ENCODE results near the gene PGAP3.

PGAP3 gene

DNA sequence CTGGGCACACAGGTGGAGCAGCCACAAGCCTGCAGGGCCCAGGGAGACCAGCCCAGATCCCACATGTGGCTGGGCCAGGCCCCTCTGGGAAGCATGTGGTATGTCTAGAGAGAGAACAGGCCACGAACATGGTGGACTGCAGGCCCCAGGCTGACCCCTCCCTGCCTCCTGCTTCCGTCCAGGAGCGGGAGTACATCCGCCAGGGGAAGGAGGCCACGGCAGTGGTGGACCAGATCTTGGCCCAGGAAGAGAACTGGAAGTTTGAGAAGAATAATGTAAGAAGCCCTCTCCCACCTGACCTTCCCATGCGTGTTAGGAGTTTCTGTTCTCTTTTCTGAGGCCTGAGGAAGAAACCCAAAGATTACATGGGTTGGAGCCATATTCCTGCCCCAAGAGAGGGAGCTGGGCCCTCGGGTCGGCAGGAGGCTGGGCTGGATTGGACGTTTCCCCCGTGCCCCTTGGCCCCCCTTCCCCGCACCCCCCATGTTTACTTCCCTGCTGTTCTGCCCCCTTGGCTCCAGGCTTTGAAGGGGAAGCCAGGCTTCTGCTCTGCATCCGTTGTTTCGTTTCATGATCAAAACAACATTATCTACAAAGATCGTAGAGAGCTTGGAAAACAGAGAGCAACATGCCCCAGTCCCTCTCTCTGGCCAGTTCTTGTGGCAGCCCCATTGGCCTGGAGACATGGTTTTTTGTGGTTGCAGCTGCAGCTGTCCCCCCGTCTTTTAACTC lies 28.4 kb downstream of the PGAP3 start:
- DNase-seq: no peak

DNA sequence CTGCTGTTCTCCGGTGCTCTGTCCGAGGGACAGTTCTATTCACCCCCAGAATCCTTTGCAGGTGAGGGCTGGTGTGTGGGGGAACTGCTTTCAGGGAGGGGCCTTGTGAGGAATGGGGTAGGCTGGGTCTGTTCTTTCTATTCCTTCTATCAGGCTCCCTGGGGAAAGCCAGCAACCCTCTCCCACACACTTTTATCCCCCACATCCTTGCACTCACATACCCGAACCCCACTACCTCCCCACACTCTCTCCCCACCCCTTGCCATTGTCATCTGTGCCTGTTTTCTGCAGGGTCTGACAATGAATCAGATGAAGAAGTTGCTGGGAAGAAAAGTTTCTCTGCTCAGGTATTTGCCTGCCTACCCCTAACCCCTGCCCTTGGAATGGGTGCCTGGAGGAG lies 29.1 kb downstream of the PGAP3 start:
- DNase-seq: no peak

DNA sequence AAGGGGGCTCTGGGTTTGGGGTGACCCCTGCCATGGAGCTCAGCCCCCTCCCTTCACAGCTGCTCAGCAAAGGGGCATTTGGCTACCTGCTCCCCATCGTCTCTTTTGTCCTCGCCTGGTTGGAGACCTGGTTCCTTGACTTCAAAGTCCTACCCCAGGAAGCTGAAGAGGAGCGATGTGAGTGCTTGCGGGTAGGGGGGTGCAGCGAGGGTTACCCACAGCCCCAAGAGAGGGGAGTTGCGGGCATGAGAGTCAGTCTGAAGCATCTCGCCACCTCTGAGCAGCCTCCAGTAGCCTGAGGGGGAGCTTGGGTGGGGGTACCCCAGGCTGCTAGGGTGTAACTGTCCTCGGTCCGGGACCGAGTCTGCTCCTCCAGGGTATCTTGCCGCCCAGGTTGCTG lies 29.5 kb downstream of the PGAP3 start:
- DNase-seq: no peak

DNA sequence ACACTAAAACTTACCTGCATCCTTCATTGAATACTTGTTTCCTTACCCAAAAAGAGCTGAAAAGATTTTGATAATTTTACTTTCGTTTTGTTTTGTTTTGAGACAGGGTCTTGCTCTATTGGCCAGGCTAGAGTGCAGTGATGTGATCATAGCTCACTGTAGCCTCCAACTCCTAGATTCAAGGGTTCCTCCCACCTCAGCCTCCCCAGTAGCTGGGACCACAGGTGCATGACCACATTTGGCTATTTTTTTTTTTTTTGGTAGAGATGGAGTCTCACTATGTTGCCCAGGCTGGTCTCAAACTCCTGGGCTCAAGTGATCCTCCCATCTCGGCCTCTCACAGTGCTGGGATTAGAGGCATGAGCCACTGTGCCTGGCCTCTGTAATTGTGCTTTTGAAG lies 32.8 kb downstream of the PGAP3 start:
- no peak for DNase-seq

DNA sequence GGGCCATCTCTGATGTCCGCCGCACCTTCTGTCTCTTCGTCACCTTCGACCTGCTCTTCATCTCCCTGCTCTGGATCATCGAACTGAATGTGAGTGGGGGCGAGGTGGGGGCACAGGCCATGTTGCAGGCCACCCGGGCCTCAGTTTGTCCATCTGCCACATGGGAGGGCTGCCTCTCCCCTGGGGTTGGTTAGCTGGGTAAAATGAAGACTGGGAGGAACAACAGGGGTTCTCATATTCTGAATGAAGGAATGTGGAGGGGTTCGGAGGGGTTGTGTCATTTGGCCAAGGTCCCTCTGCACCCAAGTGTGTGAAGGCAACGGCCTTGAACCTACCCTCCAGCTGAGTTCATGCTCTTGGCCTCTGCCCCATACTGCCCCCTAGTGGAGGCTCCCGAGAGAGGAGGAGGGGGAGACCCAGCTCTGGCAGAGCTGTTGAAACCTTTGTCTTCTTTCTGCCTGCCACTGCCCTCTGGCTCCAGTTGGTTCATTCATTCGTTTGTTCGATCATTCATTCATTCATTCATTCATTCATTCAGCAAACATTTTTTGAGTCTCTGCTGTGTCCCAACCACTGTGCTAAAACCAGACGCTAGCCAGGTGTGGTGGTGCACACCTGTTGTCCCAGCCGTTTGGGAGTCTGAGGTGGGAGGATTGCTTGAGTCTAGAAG lies 34.1 kb downstream of the PGAP3 start:
- peak; percentile 78 to 82 for DNase-seq

DNA sequence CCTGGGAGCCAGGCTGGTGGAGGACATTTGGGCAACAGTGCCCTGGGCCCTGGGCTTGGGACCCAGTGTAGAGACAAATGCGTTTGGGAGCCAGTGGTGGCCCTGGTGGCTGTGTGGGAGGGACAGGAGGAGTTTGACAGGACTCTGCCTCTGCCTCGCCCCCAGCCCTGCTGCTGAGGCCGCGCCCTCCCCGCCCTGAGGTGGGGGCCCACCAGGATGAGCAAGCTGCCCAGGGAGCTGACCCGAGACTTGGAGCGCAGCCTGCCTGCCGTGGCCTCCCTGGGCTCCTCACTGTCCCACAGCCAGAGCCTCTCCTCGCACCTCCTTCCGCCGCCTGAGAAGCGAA lies 34.6 kb downstream of the PGAP3 start:
- no peak for DNase-seq

DNA sequence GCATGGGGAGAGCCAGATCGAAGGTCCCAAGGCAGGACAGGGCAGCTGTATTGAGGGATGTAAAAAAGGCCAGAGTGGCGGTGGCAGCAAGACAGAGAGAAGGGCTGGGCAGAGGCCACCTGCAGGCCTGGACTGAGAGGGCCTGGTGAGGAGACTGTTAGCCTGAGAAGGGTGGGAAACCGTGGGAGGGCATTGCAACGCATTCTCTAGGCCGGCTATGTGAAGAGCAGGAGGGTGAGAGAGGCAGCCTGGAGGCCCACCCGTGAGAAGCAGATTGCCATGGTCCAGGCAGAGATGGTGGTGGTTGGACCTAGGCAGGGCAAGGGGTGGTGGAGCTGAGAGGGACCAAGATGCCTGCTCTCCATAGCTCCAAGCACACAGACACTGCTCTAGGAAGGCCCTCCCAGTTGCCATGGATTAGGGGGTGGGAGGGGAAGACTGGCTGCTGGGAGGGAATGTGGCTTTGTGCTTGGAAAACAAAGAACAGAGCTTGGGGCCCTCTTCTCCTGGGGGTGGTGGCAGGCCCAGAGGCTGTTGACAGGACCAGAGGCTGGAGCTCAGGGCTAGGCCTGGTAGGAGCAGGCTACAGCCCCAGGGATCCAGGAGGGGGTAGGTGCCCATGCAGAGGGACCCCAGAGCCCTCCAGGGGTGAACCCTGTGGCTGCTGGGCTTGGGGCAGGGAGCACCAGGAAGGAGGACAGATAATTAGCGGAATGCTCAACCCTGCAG lies 35.1 kb downstream of the PGAP3 start:
- no peak for DNase-seq

DNA sequence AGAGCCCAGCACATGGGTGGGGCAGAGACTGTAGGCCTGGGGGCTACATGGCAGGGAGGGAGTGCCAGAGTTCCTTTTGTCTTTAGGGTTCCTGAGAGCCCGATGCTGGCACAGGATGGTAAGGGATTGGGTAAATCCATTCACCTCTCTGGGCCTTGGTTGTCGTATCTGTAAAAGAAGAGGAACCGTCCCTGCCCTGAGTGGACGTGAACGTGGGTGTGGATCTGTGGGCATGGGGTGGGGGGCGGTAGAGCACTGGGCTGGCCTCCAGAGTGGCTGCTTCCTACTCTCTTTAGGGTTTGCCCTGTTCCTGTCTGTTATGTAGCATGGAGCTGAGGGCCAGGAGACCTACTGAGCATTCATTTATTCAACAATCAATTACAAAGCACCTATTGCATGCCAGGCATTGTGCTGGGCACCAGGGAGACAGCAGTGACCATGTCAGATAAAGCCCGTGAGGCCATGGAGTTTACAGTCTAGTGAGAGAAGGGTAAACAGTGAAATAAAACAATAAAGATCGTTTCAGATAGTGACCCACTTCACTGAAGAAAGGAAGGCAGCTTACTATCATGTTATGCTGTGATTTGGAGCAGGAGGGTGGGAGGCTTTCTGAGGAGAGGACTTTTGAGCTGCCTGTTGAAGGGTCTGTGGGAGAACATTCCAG lies 35.8 kb downstream of the PGAP3 start:
- DNase-seq: no peak

DNA sequence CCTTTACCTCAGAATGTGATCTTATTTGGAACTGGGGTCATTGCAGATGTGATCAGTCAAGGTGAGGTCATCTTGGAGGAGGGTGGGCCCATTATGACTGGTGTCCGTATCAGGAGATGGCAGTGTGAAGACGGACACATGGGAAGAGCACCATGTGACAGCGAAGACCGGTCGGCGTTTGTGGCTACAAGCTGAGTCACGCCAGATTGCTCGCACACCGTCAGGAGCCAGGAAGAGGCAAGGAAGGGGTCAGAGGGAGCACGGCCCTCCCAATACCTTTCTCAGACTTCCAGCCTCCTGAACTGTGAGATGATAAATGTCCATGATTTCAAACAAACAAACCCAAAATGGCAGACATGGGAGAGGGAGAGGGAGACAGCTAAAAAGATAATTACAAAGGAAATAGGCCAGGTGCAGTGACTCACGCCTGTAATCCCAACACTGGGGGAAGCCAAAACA lies 37.7 kb downstream of the PGAP3 start:
- no peak for DNase-seq

DNA sequence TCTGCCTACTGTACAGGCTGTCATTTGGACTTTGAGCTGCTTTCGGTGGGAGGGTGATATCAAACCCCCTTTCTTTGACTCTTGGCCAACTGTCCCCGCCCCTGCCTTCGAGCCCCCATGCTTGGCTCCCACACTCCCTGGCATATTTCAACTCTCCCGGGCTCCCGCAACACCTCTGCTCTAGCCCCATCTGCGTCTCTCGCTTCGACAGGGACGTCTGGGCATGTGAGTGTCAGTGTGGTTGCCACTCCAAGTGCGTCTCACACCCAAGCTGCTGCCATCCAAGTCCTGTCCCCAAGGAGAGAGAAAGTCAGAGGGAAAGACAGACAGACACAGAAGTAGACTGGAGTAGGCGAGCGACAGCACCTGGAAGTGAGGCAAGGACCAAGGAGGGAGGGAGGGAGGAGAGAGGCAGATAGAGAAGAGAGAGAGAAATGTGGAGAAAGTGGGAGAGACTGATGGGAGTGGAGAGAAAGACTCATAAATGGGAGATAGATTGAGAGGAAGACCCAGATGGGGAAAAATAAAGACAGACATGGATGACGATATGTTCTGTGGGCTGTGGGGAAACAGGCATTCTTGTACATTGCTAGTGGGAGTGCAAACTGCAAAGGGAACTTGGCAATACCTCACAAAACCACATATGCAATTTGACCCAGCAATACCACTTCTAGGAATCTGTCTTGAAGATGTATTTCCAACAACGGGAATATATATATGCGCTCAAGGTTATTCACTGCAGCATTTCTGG lies 39.1 kb downstream of the PGAP3 start:
- DNase-seq: no peak

DNA sequence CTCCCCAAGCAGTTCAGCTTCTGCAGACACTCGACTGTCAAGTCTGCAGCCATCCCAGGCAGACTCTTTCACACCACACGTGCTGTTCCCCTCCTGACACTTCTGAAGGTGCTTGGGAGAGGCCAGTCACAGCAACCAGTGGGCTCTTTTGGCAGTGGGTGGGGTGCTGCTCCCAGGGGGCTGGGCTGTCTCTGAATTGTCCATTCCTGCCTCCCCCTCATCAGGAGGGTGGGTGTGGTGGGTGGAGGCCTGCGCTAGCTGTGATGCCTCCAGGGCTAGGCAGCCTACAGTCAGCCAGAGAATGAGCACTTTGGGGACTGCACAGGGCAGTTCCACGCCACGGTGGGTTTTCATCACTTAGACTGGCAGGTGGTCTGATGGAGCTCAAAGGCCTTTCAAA lies 40.6 kb downstream of the PGAP3 start:
- DNase-seq: no peak

DNA sequence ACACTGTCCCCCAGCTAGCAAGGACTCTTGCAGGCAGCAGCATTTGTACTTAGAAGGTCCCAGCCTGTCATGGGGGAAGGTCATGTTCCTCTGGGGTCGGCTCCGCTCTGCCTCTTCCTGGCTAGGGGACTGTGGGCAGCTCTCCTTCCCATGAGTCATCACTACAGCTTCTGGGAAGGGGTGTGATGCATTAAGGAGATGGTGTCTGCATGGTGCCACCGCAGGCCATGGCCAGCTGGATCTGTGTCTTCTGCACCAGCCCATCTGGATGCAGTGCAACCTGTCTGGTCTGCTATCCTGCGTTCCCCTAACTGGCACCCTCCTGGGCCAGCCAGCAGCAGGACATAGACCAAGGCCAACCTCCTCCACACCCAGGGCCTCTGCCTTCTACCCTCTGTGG lies 44.6 kb downstream of the PGAP3 start:
- DNase-seq: no peak

DNA sequence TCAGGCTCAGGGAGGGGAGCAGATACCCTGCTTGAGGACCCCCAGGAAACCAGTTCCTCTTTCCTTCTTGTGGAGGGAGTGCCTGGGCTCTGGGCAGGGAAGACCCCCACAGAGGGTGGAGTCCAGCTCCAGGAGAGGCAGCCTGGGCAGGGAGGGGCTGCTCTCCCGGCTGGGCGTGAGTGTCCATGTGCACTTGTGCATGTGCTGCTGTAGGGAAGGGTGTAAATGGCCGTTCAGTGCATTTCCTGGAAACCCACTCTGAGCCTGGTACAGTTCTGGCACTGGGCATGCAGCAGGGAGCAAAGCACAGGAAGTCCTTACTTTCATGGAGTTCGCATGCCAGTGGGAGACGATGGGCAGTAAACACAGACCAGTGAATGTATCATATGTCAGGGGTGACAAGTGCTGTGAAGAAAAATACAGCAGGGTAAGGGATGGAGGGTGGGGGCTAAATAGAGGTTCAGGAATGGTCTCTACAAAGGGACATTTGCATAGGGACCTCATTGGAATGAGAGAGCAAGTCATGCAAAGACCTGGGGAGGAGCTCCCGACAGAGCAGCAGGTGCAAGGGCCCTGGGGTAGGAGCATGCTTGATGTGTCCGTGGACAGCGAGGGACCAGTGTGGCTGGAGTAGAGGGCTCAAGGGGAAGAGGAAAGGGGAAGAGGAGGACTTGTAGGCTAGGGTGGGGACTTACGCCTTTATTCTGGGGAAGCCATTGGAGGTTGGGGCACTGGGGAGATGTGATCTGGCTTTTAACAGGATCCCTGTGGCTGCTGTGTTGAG lies 45.4 kb downstream of the PGAP3 start:
- no peak for DNase-seq

DNA sequence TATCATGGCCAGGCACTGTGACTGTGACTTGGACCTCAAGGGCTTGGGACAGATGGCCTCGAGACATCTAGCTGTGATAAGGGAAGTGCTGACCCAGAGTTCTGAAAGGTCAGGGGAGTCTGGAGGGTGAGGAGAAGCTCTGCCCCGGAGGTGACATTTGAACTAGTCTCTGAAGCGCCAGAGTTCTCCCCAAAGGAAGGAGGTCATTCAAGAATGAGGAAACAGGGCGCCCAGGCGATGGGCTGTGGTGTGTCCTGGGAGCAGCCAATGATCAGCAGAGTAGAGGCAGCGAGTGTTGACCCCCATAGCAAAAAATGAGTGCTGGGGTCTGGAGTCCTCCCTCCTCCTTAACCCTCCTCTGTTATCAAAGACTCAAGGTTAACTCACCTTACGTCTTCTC lies 46.0 kb downstream of the PGAP3 start:
- DNase-seq: no peak

DNA sequence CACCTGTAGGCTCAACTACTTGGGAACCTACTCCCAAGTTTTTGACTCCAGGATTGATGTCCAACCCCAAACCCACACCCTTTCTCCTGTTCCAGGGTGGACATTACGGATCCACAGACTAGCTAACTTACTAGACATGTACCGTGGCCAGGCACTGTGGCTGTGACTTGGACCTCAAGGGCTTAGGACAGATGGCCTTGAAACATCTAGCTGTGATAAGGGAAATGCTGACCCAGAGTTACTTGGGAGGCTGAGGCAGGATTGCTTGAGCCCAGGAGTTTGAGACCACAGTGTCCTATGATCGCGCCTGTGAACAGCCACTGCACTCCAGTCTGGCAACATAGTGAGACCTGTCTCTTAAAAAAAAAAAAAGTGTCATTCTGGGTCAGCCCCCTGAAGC lies 46.8 kb downstream of the PGAP3 start:
- DNase-seq: no peak

DNA sequence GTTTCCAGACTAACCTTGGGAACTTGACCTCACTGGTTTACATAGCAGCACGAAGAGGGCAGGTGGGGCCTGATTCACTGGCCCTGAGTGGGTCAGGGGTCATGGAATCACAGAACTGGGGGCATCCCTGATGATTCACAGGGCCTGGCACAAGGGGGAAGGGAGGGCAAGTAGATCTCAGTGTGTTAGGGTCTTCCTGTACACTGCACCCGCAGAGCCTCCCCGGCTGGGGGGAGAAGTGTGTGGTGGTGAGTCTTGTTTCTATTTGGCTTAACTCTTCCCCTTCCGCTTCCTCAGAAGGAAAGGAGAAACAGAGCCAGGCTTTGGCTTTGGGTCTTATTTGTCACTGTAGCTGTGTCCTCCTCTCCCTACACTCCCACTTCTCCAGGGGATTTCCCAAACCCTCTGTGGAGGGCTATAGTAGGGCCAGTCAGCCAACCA lies 47.2 kb downstream of the PGAP3 start:
- no peak for DNase-seq

DNA sequence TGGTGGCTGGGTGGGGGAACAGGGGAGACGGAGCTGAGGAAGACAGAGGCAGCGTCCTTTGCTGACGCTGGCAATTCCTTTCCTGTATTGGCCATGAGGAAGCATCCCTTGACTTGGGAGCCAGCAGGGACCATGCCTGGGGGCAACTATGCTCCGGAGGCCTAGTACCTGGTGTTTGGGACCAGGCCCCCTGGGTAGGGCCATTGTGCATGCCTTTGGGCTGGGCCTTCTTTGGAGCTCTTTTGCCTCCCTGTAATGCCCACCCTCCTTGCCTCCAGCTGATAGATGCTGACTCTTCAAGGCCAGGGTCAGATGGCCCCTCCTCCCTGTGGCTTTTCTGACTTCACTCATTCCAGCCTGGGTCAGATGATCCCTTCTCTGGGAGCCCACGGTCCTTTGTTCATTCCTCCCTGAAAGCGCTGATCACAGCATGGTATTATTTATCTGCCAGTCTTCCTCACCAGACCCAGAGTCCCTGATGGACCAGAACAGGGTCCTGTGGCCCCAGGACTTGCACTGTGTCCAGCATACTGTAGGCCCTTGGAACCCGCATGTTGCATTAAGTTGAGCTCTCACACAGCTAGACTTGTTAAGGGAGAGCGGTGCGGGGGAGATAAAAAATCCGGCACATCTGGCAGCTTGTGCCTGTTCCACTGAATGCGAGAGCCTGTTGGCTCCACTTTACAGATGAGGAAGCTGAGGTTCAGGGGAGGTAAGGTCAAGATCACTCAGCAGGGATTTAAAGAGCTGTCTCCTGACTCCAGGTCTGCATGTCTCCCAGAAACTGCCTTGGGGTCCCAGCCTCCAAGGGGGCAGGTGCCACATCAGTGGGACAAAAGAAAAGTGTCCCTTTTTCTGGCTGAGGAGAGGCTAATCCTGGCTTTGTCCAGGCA lies 48.0 kb downstream of the PGAP3 start:
- no peak for DNase-seq

DNA sequence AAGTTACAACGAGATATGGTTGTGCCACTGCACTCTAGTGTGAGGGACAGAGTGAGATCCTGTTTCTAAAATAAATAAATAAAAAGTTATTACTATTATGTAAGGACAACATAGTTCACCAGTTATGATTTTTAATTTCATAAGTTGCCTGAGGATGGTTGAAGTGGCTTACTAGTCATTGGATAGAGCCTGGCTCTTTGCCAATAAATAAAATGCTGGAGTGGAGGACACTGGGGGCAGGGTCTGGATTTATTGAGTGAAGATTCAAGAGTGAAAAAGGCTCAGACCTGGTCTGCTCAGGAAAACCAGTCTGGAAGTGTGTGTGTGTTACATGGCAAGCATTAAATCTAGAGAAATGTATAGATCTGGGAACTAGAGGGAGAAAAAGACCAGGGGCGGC lies 48.8 kb downstream of the PGAP3 start:
- DNase-seq: no peak

DNA sequence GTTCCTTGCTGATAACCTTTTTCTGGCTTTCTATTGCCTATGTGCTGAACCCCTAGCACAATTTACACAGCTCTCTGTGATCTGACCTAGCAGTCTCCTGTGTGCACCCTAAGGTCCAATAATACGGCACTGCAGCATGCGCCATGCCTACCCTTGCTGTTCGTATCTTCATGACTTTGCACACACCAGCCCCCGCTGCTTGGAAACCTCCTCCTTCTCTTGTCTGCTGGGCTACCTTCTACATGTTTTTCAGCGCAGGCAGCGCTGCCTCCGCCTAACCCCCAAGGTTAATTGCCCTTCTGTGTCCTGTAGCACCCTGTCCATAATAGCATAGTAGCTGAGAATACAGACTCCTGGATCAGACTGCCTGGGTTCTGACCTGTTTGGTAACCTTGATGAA lies 49.5 kb downstream of the PGAP3 start:
- no peak for DNase-seq

DNA sequence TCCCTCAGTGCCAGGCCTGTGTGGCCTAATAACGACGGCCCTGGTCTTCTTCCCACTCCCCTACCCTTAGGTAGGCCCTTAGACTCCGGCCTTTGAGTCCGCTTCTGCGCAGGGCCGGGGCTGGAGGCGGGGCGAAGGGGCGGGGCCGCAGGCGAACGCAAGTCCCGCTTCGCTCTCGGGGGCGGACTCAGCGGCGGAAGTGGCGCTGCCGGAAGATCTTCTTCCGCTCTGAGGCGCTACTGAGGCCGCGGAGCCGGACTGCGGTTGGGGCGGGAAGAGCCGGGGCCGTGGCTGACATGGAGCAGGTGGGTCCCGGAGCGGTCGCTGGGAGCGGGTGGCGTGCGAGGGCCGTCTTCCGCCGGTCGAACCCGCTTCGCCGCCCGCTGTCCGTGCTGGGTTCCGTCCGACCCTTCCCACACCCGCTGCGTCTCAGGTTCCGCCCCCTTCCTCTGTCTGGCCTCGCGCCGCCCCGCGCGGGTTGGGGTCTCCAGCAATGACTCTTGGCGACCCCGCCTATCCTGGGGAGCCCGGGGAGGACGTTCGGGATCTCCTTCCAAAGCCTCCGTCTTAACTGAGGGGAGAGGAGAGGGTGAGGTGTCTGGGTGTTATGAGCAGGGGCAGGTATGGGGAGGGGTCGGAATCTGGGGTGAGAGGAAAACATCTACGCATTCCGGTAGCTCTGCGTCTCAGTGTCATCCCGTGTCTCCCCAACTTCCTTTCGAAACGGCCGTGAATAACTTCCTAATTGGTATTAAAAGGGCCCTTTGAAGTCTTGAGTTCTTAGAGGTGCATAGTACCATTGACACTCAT lies 50.7 kb downstream of the PGAP3 start, which contains the start of gene STARD3:
Gene STARD3, plus strand, starts transcription at position 218 of the 810 bp plus-strand sequence. CDS start 16,388 bp downstream, outside the sequence.
- DNase-seq: peak; percentile 86

Measured in activated CD4-positive, alpha-beta T cell treated with anti-CD3 and anti-CD28 coated beads, Interleukin-2, amount 50 U/mL, for 4 hours (primary cell).